SK-N-MC (cell line): ENCODE measurements around the gene ARID1B.
"Not testable (repeated sequence)": the region's sequence is repeated elsewhere in the genome, so short reads cannot be mapped to it uniquely, and the experiment has no call there.

Experiments used
- DNase-seq: peaks from one replicate; pipeline ENCODE4 v3.0.0-alpha.2; 2011; ENCODE audit warnings: low read depth, low spot score
- H3K27ac ChIP-seq: fragments of 200-600 bp; sonication (generic); 2 replicates; pipeline ENCODE4 v1.5.1; 2016; ENCODE audit warnings: mixed run types
- H3K36me3 ChIP-seq: fragments of 200-600 bp; sonication (generic); 2 replicates; pipeline ENCODE4 v1.6.1; 2017; ENCODE audit warnings: antibody characterized with exemption, low read length, mixed read lengths; ENCODE audit not compliant: insufficient read depth
- H3K4me3 ChIP-seq: fragments of 200-600 bp; sonication (generic); 2 replicates; pipeline ENCODE4 v1.5.1; 2016
- H3K9ac ChIP-seq: fragments of 200-600 bp; sonication (generic); 2 replicates; pipeline ENCODE4 v1.8.0; 2017; ENCODE audit warnings: mixed run types, mixed read lengths; ENCODE audit not compliant: insufficient read length
- H3K9me3 ChIP-seq: fragments of 200-600 bp; sonication (generic); 2 replicates; pipeline ENCODE4 v1.6.1; 2017; ENCODE audit warnings: low read depth, mild to moderate bottlenecking, antibody characterized with exemption, low read length, moderate library complexity, mixed read lengths
- EZH2 ChIP-seq: fragments of 200-600 bp; sonication (generic); IDR thresholded peaks from one replicate; pipeline ENCODE4 v1.6.1; 2017; ENCODE audit warnings: antibody characterized with exemption
- FOXP2 ChIP-seq: optimal IDR thresholded peaks from 2 replicates; pipeline ENCODE3; 2011; ENCODE audit warnings: mild to moderate bottlenecking, moderate library complexity; ENCODE audit not compliant: insufficient read depth; ENCODE audit errors: extremely low read length, control extremely low read depth
- POLR2AphosphoS5 ChIP-seq: IDR thresholded peaks from 2 replicates; pipeline ENCODE4 v1.6.1; 2012; ENCODE audit warnings: mild to moderate bottlenecking, low read depth, low read length, borderline replicate concordance

The ARID1B gene

GRCh38 chr6:156933201-156934068 is 156.3 kb downstream of the ARID1B start:
- TF ChIP-seq POLR2AphosphoS5 (no peak), EZH2 (no peak), FOXP2 (no peak)
- H3K9me3 ChIP-seq: no peaks in the 10 kb centered on the region
- H3K9ac ChIP-seq: peak overlapping the region; percentile 38
- peak overlapping the region; percentile 83 for H3K27ac ChIP-seq
- no peak for DNase-seq
- H3K36me3 ChIP-seq: peaks cover 13% of the 10 kb centered on the region
- peak overlapping the region; percentile 42; the same call in 1 of the 2 replicates for H3K4me3 ChIP-seq

DNA sequence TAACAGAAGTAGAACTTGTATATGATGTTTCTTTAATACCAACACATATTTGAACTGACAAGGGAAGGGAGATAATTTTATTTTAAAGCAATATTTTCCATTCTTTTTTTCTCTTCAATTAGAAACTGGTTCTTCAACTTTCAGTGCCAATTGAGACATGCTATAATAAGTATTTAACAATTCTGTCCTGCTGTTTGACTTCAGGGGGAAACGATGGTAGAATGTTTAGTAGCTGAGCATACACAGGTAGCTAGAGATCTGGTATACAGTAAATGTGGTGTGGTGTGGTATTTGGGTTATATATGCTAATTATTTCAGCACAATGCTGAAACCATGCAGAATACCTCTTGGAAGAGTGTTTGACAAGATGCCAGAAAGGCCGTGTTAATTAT is 156.9 kb downstream of the ARID1B start:
- TF ChIP-seq POLR2AphosphoS5 (no peak), EZH2 (no peak), FOXP2 (no peak)

DNA sequence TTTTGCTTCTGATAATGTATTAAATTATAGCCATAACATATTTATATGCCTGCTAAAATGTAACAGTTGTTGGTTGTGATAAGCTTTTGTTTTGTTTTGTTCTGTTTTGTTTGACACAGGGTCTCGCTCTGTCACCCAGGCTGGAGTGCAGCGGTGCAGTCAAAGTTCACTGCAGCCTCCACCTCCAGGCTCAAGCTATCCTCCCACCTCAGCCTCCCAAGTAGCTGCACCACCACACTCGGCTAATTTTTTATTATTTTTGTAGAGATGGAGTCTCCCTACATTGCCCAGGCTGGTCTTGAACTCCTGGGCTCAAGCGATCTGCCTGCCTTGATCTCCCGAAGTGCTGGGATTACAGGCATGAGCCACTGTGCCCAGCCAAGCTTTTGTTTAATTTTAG is 157.8 kb downstream of the ARID1B start:
- H3K4me3 ChIP-seq: no peak overlapping the region
- H3K9me3 ChIP-seq: no peaks in the 10 kb centered on the region
- no peak overlapping the region for H3K9ac ChIP-seq
- H3K27ac ChIP-seq: no peak overlapping the region
- no peak for TF ChIP-seq EZH2
- TF ChIP-seq FOXP2: no peak
- TF ChIP-seq POLR2AphosphoS5: no peak
- peaks cover 10% of the 10 kb centered on the region; the same call in 1 of the 2 replicates for H3K36me3 ChIP-seq
- DNase-seq: no peak

More for the DNA sequence above, 156.9 kb downstream of the ARID1B start:
- peak overlapping the region; percentile 12; the same call in 1 of the 2 replicates for H3K4me3 ChIP-seq
- H3K27ac ChIP-seq: peak overlapping the region; percentile 83; the same call in 1 of the 2 replicates
- H3K36me3 ChIP-seq: peaks cover 10% of the 10 kb centered on the region
- H3K9me3 ChIP-seq: no peaks in the 10 kb centered on the region
- DNase-seq: no peak
- H3K9ac ChIP-seq: no peak overlapping the region

DNA sequence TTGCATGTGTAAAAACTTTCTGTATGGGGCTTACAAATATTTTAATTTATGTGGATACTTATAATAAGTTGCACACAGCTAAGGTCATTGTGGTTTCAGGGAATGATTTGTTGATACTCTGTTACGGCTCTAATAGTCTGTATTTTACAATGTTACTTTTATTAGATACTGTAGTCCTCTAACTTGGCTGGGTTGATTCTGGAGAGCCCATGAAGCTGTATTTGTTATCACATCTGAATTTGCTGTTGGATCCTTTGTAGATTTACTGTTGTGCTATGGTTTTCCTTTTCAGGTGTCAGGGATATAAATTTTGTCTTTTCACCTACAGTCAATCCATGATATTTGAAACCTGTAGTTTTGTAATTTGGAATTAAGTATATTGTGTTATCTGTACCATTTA is 161.0 kb downstream of the ARID1B start:
- peaks cover 10% of the 10 kb centered on the region; the same call in 1 of the 2 replicates for H3K36me3 ChIP-seq

DNA sequence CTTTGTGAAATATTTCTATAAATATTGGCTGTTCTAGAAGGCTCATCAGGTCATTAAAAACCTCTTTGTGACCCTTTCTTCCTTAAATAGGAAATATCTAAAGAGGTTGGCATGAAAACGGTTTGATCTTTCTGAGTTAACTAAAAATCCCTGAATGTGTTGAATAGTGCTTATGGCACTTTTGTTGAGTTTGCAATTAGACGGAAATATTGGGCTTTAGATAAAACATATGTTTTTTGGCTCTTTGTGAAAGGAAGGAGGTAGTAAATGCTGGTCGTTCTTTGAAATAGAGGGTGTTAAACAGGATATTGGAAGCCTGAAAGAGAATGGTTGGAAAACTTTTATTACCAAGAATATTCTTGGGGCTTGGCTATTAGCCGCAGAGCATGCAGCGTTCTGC is 163.0 kb downstream of the ARID1B start:
- TF ChIP-seq EZH2: no peak
- Histone ChIP-seq H3K27ac (peak overlapping the region; percentile 74), H3K9me3 (no peaks in the 10 kb centered on the region), H3K9ac (peak overlapping the region; percentile 31), H3K4me3 (peak overlapping the region; percentile 44), H3K36me3 (peaks cover 6% of the 10 kb centered on the region; the same call in 1 of the 2 replicates)
- no peak for DNase-seq

More for the DNA sequence above, 161.0 kb downstream of the ARID1B start:
- Histone ChIP-seq H3K9me3 (no peaks in the 10 kb centered on the region), H3K4me3 (no peak overlapping the region), H3K27ac (peak overlapping the region; percentile 73), H3K9ac (no peak overlapping the region)
- DNase-seq: no peak
- TF ChIP-seq FOXP2 (no peak), EZH2 (no peak), POLR2AphosphoS5 (no peak)

- DNase-seq: no peak
- Histone ChIP-seq H3K36me3 (no peaks in the 10 kb centered on the region), H3K4me3 (no peak overlapping the region; the same call in 1 of the 2 replicates), H3K9ac (no peak overlapping the region), H3K27ac (no peak overlapping the region), H3K9me3 (no peaks in the 10 kb centered on the region)
- TF ChIP-seq EZH2 (no peak), POLR2AphosphoS5 (no peak), FOXP2 (no peak)
Measured at GRCh38 chr6:156942266-156942665, 165.1 kb downstream of the ARID1B start.

- no peak for TF ChIP-seq EZH2
- TF ChIP-seq FOXP2: no peak
- no peak for TF ChIP-seq POLR2AphosphoS5
- Histone ChIP-seq H3K36me3 (no peaks in the 10 kb centered on the region), H3K27ac (peak overlapping the region; percentile 88), H3K4me3 (peak overlapping the region; percentile 70), H3K9me3 (no peaks in the 10 kb centered on the region), H3K9ac (peak overlapping the region; percentile 16)
- no peak for DNase-seq
Measured at GRCh38 chr6:156943166-156943565, 166.0 kb downstream of the ARID1B start.

- DNase-seq: no peak
- Histone ChIP-seq H3K36me3 (no peaks in the 10 kb centered on the region), H3K9ac (peak overlapping the region; percentile 24), H3K4me3 (peak overlapping the region; percentile 70), H3K9me3 (no peaks in the 10 kb centered on the region), H3K27ac (peak overlapping the region; percentile 88)
- TF ChIP-seq EZH2 (no peak), POLR2AphosphoS5 (no peak), FOXP2 (no peak)
Measured at GRCh38 chr6:156943816-156944215, 166.6 kb downstream of the ARID1B start.

DNA sequence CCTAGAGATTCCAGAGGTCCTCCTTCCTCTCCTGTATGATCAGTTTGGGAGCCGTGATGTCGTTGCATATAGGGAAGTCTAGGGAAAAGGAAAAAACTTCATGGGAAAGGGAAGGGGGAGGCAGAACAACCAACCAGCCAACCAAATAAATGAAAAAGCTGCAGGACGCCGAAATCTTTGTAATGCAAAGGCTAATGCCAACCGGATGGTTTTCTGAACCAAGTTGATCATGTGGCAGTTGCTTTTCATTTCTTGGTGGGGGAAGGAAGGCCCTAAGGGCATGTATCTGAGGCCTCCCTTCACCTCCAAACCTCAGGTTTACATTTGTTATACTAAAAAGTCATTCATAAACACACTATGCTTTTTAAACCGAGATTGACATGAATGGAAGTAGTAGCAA is 167.2 kb downstream of the ARID1B start:
- no peaks in the 10 kb centered on the region for H3K9me3 ChIP-seq
- no peak overlapping the region for H3K9ac ChIP-seq
- H3K36me3 ChIP-seq: no peaks in the 10 kb centered on the region
- TF ChIP-seq EZH2 (no peak), FOXP2 (no peak), POLR2AphosphoS5 (no peak)
- DNase-seq: peak; percentile 32
- H3K4me3 ChIP-seq: peak overlapping the region; percentile 70
- H3K27ac ChIP-seq: peak overlapping the region; percentile 88

DNA sequence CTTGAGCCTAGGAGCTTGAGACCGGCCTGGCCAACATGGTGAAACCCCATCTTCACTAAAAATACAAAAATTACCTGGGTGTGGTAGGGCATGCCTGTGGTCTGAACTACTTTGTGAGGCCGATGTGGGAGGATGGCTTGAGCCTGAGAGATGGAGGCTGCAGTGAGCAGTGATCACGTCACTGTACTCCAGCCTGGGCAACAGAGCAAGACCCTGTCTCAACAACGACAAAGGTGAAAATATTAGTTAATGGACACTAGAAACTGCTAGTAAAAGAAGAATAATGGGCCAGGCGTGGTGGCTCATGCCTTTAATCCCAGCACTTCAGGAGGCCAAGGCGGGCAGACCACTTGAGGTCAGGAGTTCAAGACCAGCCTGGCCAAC is 168.6 kb downstream of the ARID1B start:
- not testable (repeated sequence) for H3K9ac ChIP-seq, H3K4me3 ChIP-seq, H3K9me3 ChIP-seq, H3K27ac ChIP-seq, DNase-seq, H3K36me3 ChIP-seq
